Non-pigmented ciliary epithelial cell (primary cell): ENCODE data around the gene SLC25A47.
"Not testable (repeated sequence)": the region's sequence is repeated elsewhere in the genome, so short reads cannot be mapped to it uniquely, and the experiment has no call there.

ENCODE experiments used
- DNase-seq: peaks from one replicate; pipeline ENCODE4 v3.0.0-alpha.2; 2010; ENCODE audit warnings: low read depth

Gene SLC25A47

DNA sequence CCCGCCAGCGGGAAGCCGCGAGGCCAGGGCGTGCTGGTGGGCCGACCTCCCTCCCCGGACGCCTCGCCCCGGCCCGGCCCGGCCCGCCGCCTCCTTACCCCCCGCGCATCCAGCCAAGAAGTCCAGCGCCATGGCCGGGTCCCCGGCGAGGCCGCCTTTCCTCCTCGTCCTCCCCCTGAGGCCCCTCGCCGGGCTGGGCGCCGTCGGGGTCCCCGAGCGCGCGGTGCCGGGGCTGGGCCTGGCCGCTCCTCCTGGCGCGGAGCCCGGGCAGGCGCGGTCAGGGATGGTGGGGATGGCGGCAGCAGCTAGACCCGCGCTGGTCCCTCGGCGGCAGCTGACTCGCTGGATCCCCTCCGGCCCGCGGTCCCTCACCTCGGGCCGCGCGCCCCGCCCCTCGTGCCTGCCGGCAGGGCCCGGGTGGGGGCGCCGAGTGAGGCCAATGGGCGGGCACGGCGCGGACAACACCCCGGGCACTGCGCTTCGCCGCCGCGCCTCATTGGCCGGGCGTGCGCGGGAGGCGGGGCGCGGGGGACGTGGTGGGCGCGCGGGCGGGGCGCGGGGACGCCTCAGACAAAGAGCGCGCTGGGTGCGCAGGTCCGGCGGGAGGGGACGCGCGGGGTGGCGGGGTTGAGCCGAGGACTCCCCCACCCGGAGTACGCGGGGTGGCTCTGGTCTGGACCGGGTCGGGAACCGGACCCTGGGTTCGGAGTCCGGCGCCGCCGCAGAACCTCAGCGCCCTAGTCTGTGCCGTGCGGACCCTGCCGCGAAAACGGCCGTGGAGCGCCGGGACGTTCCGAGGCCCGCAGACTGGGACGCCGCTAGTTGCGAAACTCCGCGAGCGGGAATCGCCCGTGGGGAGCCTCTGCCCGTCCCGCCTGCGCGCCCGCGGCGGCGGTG lies 16.8 kb upstream of the SLC25A47 start, which contains the start of gene SLC25A29:
TSS of gene SLC25A29 (minus strand) at position 344 of the 897 bp plus-strand sequence. CDS start at position 132, 212 bp downstream.
- no peak for DNase-seq

DNA sequence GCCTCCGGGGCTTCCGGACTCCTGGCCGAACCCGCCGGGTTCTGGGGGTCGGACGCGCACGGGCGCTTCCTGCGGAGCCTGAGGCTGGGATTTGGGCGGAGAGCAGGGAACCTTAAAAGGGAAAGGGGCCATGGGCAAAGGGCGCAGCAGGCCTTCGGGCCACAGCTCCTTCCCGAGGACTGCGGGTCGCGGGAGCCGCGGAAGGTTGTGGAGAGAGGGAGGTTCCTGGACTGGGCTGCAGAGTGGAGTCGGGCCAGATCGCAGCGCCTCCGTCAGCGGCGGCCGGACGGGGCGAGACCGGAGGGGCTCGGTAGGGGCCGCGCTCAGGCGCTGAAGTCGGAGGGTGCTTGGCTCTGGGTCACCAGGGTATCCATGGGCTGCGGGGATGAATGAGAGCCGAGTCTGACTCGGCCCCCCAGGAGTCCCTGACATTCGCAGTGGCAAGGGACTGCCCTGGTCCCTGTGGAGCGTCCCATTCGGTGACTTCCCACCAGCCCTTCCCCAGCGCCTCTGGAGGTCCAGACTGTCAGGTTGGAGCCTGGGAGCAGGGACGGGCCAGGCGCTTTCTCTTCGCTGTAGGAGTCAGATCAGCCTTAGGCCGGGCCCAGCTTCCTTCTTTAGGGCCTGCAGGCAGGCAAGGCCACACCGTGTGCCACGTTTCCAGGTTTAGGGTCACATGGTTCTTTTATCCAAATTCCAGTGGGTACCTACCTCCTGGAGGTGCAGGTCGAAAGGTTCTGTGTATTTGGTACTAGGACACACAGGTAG lies 16.0 kb upstream of the SLC25A47 start:
- DNase-seq = no peak

DNA sequence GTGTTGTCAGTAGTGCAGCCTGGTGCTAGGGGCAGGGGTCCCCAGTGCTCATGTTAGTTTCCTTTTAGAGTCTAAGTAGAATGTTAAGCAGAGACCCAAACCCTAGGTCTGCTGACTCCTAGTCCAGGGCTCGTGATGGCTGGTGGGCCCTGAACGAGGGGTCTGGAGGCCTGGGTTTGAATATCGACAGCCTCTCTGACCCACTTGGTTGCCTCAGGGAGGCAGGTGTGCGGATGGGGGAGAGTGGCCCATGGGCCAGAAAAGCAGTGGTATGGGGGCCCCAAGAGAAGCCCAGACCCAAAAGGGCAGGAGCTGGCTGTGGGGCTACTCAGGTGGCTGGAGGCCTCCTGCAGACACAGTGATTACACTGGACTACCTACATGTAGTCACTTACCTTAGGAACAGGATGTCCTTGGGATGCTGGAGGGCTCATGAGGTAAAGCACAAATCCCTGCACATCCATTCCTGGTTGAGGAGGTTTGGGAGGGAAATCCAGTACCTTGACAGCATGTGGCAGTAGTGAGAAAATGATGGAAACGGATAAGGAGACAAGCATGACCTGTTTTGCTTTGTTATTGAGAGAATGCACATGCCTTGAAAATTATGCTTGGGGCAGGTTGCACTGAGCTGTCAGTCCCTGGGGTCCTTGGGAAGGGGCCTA lies 15.2 kb upstream of the SLC25A47 start:
- no peak for DNase-seq

DNA sequence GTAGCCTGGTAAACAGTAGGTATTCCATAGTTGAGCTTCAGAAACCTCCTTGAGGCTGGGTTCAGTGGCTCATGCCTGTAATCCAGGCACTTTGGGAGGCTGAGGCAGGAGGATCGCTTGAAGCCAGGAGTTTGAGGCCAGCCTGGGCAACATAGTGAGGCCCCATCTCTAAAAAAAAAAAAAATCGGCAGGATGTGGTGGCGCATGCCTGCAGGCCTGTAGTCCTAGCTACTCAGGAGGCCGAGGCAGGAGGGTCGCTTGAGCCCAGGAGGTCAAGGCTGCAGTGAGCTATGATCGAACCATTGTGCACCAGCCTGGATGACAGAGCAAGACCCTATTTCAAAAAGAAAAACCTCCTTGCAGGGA lies 14.7 kb upstream of the SLC25A47 start:
- DNase-seq = not testable (repeated sequence)

DNA sequence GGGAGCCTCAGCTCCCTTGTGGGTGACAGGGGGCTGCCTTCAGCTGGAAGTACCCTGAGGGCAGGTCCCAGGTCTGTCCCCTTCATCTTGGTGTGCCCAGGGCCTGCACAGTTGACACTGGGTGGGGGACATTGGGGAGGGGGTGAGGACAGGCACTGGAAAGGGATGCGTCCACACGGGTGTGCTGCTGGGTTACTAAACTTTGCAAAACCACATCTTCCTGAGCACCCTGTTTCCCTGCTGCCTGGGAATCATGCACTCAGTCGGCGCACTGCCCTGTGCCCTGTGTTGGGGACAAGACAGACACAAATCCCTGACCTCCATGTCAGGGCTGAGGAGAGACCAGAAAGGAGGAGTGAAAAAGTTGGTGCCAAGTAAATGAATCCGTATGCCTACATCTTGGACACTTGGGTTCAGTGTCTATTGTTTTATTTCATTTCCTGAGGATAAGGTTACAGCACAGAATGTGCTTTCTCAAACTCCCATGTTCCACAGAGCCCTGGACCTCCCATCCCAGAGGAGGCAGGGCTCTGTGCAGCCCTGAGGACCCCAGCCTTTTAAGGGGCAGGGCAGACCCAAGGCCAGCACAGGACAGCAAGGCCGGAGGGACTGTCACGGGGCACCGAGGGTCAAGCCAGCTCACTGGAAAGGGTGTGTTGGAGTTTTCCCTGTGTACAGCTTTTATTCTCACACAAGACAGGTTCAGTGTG lies 14.0 kb upstream of the SLC25A47 start:
- DNase-seq = no peak

DNA sequence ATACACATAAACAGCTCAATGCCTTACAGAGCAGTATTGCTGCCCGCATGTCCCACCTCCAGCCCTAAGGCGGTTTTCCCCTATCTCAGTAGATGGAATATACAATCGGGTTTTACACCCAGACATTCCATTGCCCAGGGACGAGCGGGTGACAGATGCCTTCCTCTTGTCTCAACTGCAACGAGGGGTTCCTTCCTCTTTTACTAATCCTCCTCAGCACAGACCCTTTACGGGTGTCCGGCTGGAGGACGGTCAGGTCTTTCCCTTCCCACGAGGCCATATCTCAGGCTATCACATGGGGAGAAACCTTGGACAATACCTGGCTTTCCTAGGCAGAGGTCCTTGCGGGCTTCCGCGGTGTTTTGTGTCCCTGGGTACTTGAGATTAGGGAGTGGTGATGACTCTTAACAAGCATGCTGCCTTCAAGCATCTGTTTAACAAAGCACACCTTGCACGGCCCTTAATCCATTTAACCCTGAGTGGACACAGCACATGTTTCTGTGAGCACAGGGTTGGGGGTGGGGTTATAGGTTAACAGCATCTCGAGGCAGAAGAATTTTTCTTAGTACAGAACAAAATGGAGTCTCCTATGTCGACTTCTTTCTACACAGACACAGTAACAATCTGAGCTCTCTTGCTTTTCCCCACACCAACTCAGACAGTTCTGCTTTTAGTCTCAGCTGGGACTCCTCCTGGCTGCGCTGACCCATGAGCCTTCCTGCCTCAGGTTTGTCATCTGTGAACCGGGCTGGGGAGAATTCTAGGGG lies 10.8 kb upstream of the SLC25A47 start:
- DNase-seq = not testable (repeated sequence)

DNA sequence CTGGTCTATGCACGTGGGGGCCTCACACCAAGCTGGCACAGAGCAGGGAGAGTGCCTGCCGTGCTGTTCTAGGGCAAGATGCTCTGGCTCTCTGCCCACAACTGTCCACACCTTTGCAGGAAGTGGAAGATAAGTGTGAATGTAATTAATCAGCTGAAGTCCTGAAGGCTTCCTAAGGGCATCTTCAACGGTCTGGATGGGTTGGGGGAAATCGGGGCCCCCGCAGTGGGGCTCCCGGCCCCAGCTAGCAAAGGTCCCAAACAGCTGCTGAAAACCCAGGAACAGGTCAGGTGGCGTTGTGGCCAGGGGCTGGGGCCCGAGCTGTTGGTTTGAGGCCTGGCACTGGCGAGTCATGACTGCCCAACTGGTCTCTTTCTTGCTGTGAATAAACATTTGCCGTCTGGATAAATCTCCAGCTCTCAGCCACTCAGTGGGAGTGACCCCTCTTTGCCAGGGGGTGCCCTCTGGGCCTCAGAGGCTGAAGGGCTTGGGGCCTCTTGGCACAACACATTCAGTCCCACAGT lies 10.2 kb upstream of the SLC25A47 start:
- no peak for DNase-seq

DNA sequence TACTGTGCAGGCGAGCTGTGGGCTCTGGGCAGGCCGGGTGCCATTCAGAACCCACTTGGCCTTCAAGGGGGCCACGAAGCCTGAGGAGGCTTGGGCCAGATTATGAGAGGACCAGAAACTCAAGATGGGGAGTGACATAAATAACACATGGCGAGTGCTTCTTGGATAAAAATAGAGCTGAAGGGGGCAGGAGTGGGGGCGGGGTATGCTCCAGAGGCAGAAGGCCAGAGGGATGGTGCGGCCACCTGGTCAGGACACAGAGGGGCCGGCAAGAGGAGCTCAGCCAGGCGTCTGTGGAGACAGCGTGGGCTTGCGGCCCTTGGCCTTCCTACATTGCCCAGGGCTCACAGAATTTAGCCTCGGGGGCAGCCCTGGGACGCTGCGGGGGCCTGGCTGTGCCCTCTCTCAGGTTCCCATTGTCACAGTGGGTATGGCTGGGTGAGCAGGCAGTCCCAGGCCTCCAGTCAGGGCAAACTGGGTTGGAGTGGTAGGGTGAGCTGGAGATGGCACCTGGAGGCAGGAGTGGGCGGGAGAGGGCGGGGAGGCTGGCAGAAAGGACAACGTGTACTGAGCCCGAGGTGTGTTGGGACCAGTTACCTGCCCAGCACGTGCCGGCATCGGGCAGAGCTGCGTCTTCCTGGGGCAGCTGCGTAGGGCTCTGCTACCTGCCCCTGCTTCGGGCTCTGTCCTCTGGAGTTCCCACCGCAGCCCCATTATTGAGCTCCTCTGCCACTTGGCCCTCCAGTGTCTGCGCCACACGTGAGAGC lies 9.5 kb upstream of the SLC25A47 start:
- DNase-seq = no peak

DNA sequence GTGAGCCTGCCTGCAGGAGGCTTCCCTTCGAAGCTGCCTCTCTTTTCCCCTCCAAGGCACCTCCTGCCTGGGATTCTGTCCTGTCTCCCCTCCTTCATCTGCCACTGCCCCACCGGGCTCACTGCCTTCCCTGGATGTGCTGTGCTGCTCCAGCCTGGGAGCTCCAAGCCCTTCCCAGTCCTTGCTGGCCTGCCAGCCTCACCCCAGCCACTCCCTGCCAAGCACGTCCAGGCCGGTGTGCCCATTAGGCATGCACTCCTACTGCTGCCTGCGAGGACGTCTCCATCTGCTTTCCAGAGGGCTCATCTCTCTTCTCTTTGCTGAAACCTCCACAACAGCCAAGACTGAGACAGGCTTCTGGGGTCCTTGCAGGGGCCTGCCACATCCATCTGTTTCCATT lies 8.4 kb upstream of the SLC25A47 start:
- no peak for DNase-seq

DNA sequence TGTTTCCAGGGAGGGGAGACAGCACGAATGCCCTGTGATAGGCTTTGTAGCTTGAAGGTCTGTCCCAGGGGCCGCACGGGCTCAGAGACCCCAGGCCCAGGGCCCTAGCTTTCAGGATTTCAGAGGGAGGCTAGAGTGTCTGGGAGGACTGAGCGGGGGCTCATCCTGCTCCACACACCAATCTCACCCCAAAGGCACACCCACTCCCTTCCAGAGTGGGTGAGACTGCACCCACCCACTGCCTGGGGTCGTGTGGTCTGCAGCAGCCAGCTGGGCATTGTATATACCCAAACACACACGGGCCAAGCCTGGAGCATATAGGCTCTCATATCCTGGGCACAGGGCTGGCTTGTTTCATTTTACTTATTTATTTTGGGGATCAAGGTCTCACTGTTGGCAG lies 5.8 kb upstream of the SLC25A47 start:
- no peak for DNase-seq

DNA sequence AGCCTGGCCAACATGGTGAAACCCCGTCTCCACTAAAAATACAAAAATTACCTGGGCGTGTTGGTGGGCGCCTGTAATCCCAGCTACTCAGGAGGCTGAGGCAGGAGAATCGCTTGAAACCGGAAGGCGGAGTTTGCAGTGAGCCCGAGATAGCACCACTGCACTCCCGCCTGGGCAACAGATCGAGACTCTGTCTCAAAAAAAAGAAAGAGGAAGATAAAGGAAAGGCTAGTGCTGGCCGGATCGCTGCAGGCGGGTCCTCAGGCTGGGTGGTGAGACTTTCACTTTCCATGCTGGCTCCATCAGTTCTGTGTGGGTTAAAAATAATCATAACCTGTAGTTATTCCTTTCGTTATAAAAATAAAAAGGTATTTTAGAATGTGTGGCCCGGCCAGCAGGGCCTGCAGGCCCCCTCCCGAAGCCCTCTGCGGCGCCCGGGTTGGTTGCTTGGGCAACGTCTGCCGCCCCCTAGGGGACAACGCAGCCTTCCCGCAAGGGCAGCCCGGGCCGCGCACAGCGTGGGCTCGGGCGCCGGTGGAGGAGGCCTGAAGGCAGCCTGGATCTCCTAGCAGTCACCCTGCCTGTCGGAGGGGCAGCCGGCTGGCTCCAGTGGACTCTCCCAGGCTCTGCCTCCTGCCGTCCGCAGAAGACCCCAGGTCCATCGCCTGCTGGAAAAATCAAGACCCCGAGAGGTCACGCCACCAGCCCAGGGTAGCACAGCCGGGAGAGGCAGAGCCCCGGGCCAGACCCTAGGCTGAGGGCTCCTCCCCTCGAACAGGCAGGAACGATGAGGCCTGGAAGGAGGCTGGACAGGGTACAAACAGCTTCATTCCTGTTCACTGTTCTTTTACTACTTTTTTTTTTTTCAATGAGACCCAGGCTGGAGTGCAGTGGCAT lies 5.0 kb upstream of the SLC25A47 start:
- no peak for DNase-seq

DNA sequence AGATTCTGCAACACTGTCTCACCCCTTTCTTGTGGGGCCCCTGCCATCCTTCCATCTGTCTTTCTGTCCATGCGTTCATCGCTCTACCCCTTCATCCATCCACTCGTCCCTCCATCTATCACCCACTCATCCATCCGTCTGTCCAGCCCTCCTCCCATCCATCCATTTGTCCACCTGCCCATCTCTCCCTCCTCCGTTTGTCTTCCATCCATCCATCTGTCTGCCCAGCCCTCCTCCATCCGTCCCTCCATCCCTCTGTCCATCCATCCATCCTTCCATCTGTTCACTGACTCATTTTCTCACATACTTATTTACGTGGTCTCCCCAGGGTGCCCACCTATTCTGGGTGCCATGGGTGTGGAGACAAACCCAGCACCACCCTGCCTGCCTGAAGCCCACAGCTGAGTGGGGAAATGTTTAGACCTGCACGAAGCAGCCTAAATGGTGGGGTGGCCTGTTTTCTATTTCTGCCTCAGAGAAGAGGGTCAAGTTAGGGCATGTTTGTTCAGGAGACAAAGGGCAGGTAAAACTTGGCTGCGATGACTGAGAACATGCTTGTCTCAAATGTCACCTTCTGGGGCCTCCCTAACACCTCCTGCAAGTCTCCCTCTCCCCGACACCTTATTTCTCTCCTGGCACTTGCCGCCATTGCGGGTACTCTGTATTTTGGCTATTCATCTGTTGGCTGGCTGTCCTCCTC lies 2.8 kb upstream of the SLC25A47 start:
- DNase-seq = no peak

DNA sequence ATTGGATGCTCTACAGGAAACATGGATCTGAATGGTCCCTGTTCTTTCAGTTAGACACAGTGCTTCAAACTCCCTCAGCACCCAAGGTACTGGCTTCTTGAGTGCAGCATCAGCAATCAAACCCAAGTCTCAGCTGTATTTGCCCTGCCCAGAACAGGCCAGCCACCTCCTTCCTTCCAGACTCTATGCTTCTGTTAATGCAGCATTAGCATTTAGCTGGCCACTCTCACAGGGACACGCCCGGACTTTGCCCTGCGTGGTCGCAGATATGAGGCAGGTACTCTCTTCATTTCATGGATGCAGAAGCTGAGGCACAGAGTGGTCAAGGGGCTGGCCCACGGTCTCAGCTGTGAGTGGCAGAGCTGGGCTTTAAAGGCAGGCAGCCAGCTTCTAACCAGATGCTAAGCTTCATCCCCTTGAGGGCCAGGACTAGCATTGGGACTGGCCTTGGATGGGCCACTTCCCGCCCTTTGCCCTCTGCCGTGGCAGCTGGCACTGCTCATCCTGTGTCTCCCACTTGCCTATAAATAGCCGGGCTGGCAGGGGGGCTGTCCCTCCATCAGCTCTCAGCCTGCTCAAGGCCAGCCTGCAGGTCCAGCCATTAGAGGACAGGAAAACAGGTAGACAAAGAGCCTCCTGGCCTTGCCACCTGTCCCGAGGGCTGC lies 1.5 kb upstream of the SLC25A47 start:
- DNase-seq = no peak

DNA sequence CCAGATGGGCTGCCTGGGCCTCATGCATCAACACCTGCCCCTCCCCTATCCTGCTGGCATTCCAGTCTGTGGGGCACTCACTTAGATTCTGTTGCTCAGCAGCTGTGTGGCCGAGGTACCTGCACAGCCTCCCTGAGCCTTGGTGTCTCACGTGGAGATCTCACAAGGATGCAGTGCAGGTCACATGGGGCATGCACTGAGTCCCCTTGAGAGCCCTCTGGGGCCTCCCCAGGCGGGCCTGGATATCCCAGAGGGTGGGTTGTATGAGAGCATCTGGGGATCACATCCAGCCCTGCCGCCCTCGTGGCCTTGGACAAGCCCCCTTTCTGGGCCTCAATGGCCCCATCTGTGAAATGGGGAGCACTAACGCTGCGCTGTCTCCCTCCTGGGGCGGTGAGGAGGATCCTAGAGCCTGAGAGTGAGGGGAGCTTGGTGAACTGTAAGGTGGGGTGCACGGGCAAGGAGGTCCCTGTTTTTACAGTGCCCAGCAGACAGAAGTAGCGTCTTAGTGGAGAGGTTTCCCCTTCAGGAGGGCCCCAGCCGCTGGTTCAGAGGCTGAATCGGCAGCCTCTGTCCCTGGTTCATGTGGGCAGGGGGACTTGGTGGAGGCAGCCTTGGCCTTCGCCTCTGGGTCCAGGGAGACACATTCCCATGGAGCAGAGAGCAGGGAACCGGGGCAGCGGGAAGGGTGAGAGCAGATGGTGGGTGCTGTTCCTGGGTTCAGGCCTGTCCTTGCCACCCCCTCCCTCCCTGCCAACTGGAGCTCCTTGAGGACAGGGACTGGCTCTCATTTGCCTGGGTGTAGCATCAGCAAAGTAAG lies 791 bp upstream of the SLC25A47 start:
- no peak for DNase-seq

DNA sequence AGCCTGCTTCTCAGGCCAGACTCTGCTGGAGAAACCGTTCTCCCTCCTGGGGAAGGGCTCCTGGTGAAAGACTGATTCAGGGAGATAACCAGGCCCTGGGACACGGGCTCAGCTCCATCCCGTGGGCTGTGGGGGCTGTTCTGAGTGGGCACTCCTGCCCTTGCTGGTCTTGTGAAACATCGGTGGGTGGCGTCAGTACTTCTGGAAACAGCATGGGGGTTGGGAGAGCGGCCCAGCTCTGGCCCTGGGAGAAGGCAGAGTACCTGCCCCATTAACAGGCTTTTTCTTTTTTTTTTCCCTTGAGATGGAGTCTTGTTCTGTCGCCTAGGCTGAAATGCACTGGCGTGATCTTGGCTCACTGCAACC lies 786 bp downstream of the SLC25A47 start:
- no peak for DNase-seq

DNA sequence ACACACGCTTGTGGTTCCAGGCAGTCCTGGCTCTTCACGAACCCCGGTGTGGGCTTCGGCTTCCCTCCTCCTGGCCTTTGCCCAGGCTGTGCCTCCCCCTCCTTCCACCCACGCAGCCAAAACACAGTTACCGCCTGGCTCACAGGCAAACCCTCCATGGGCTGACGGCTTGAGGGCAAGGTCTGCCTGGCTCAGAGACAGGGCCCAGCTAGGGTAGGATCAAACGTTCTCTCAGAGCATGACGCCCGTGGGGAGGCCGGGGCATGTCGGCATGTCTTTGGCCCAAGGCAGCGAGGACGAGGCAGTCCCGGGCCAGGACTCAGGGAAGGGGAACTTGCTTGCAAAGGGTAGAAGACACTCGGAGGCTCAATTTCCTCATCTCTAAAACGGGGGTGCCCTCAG lies 2.1 kb downstream of the SLC25A47 start:
- no peak for DNase-seq

DNA sequence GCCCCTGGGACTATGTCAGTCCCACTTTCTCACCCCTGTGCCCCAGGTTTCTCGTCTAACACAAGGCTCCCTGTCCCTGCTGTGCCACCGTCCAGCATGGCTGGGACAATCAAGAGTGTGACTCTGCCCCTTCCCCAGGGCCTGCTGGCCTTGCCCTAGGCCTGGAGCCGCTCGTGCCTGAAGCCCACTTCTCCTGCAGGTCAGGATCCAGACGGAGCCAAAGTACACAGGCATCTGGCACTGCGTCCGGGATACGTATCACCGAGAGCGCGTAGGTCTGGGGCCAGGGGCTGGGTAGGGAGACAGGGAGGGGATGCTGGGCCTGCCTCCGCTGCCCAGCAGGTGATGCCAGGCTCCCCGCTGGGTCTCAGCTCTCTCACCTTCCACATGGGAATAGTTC lies 2.8 kb downstream of the SLC25A47 start:
- DNase-seq = no peak
